H1 (cell line): Measurements from ENCODE around the gene TMC4. TPM values are rescaled to one million over a fixed set of nuclear protein-coding genes. Genes with fewer than 3 reads are reported as not detected.

ENCODE experiments used
- CTCF ChIA-PET: fragments of 300-600 bp; sonication (Branson Sonifier 250); formaldehyde crosslinking; loops from one replicate; lab custom pipeline; 2021; ENCODE audit not compliant: partially characterized antibody; lab: Charles Lee
- POLR2A ChIA-PET: fragments of 300-600 bp; sonication (Branson Sonifier 250); formaldehyde crosslinking; loops from one replicate; lab custom pipeline; 2021; ENCODE audit warnings: inconsistent platforms; ENCODE audit not compliant: partially characterized antibody; lab: Charles Lee
- DNase-seq, 2 experiments: peaks; one replicate each; pipeline versions ENCODE4 v3.0.0 to v3.0.0-alpha.2; 2010 to 2022; ENCODE audit warnings: low spot score in 2 of 2, low read depth in 1 of 2, mixed read lengths in 1 of 2
- FAIRE-seq: peaks from 2 replicates; lab custom pipeline; 2011; peaks lifted over from hg19 to GRCh38; lab: Jason Lieb, UNC
- H2AFZ ChIP-seq: 2 replicates; pipeline ENCODE4 v1.8.1; 2012; ENCODE audit warnings: low read length, inconsistent platforms
- H2AK5ac ChIP-seq: 2 replicates; pipeline ENCODE4 v1.6.1; 2013; ENCODE audit warnings: low read depth, low read length
- H2BK120ac ChIP-seq: replicated peaks from 2 replicates; pipeline ENCODE3; 2013; ENCODE audit warnings: low read depth, low read length, inconsistent platforms
- H2BK12ac ChIP-seq: 2 replicates; pipeline ENCODE4 v1.6.1; 2013; ENCODE audit warnings: low read depth, low read length
- H2BK15ac ChIP-seq: 2 replicates; pipeline ENCODE4 v1.6.1; 2013; ENCODE audit warnings: low read length
- H2BK20ac ChIP-seq: 2 replicates; pipeline ENCODE4 v1.6.1; 2013; ENCODE audit warnings: low read length
- H2BK5ac ChIP-seq: 2 replicates; pipeline ENCODE4 v1.6.1; 2013; ENCODE audit warnings: low read depth, low read length
- H3K14ac ChIP-seq: 2 replicates; pipeline ENCODE4 v1.6.1; 2013; ENCODE audit warnings: inconsistent platforms; ENCODE audit not compliant: insufficient read length
- H3K18ac ChIP-seq: 2 replicates; pipeline ENCODE4 v1.6.1; 2013; ENCODE audit warnings: low read length; ENCODE audit errors: extremely low read depth
- H3K23ac ChIP-seq: 2 replicates; pipeline ENCODE4 v1.6.1; 2013; ENCODE audit warnings: inconsistent platforms; ENCODE audit not compliant: insufficient read length
- H3K23me2 ChIP-seq: 2 replicates; pipeline ENCODE4 v1.6.1; 2013; ENCODE audit warnings: low read depth, low read length
- H3K27ac ChIP-seq: 2 replicates; pipeline ENCODE4 v1.6.1; 2011; ENCODE audit warnings: low read depth, low read length, inconsistent platforms
- H3K27me3 ChIP-seq, 4 experiments: replicated peaks in 1 of 4; 1 replicate in 1 of 4; 2 replicates in 3 of 4; pipeline versions ENCODE4 v1.6.1 to v1.8.1; 2011 to 2013; ENCODE audit warnings: low read length in 3 of 4, mild to moderate bottlenecking in 3 of 4, inconsistent platforms in 2 of 4, mixed read lengths in 2 of 4, moderate library complexity in 1 of 4; ENCODE audit not compliant: control insufficient read depth in 3 of 4, insufficient read depth in 3 of 4; ENCODE audit errors: extremely low read depth in 1 of 4
- H3K36me3 ChIP-seq, 4 experiments: 2 replicates each; pipeline versions ENCODE4 v1.6.1 to v1.8.1; 2011 to 2013; ENCODE audit warnings: mild to moderate bottlenecking in 4 of 4, low read length in 3 of 4, moderate library complexity in 2 of 4, control low read depth in 1 of 4, inconsistent platforms in 1 of 4; ENCODE audit not compliant: insufficient read depth in 4 of 4, control insufficient read depth in 2 of 4
- H3K4ac ChIP-seq: replicated peaks from 2 replicates; pipeline ENCODE3; 2013; ENCODE audit warnings: low read length, low read depth, mixed read lengths, inconsistent platforms; ENCODE audit not compliant: insufficient read length
- H3K4me1 ChIP-seq, 4 experiments: replicated peaks in 1 of 4; 1 replicate in 1 of 4; 2 replicates in 3 of 4; pipeline versions ENCODE4 v1.6.1 to v1.8.1; 2011 to 2013; ENCODE audit warnings: low read length in 3 of 4, inconsistent platforms in 2 of 4, mixed read lengths in 1 of 4; ENCODE audit not compliant: insufficient read depth in 4 of 4, control insufficient read depth in 3 of 4
- H3K4me2 ChIP-seq, 2 experiments: 2 replicates each; pipeline versions ENCODE4 v1.6.1 to v1.8.1; 2011 to 2013; ENCODE audit warnings: low read depth in 2 of 2, low read length in 2 of 2, control low read depth in 1 of 2, inconsistent platforms in 1 of 2, mild to moderate bottlenecking in 1 of 2; ENCODE audit not compliant: insufficient read depth in 1 of 2
- H3K4me3 ChIP-seq, 4 experiments: fragments of 200-600, 300-600 bp in 1 of 4; sonication (generic), shearing (Covaris generic), sonication (Bioruptor Twin) in 1 of 4; 2 replicates each; pipeline versions ENCODE4 v1.5.1 to v1.8.1; 2011 to 2016; ENCODE audit warnings: low read length in 4 of 4, low read depth in 3 of 4, control low read depth in 2 of 4, inconsistent platforms in 2 of 4, mild to moderate bottlenecking in 2 of 4, mixed read lengths in 1 of 4, moderate library complexity in 1 of 4; ENCODE audit not compliant: insufficient read depth in 2 of 4; ENCODE audit errors: extremely low read depth in 1 of 4
- H3K56ac ChIP-seq: replicated peaks from 2 replicates; pipeline ENCODE3; 2013; ENCODE audit warnings: low read depth, mild to moderate bottlenecking, mixed read lengths, low read length, inconsistent platforms; ENCODE audit not compliant: insufficient read length
- H3K79me1 ChIP-seq: 2 replicates; pipeline ENCODE4 v1.6.1; 2013; ENCODE audit warnings: low read depth, low read length, control low read depth
- H3K79me2 ChIP-seq, 2 experiments: 2 replicates each; pipeline versions ENCODE4 v1.6.1 to v1.8.1; 2012 to 2013; ENCODE audit warnings: low read length in 2 of 2, mild to moderate bottlenecking in 2 of 2, inconsistent platforms in 1 of 2; ENCODE audit not compliant: insufficient read depth in 2 of 2, control insufficient read depth in 1 of 2
- H3K9ac ChIP-seq, 4 experiments: replicated peaks in 1 of 4; 1 replicate in 1 of 4; 2 replicates in 3 of 4; pipeline versions ENCODE4 v1.6.1 to v1.8.1; 2011 to 2013; ENCODE audit warnings: low read depth in 3 of 4, low read length in 3 of 4, control low read depth in 2 of 4, mild to moderate bottlenecking in 2 of 4, moderate library complexity in 2 of 4, inconsistent platforms in 1 of 4; ENCODE audit errors: extremely low read depth in 1 of 4
- H3K9me3 ChIP-seq, 2 experiments: 2 replicates each; pipeline versions ENCODE4 v1.6.1 to v1.8.1; 2012 to 2013; ENCODE audit warnings: mild to moderate bottlenecking in 2 of 2, moderate library complexity in 2 of 2, control low read depth in 1 of 2, inconsistent platforms in 1 of 2, low read depth in 1 of 2, low read length in 1 of 2, mixed read lengths in 1 of 2; ENCODE audit not compliant: insufficient read depth in 2 of 2
- H4K20me1 ChIP-seq, 2 experiments: replicated peaks in 1 of 2; 2 replicates each; pipeline versions ENCODE3 to v1.8.1; 2011 to 2013; ENCODE audit warnings: inconsistent platforms in 2 of 2, low read length in 2 of 2, mild to moderate bottlenecking in 1 of 2; ENCODE audit not compliant: insufficient read depth in 2 of 2, control insufficient read depth in 1 of 2
- H4K5ac ChIP-seq: 2 replicates; pipeline ENCODE4 v1.6.1; 2013; ENCODE audit warnings: low read length, low read depth, mixed read lengths, inconsistent platforms; ENCODE audit not compliant: insufficient read length
- H4K8ac ChIP-seq: 2 replicates; pipeline ENCODE4 v1.8.0; 2013; ENCODE audit warnings: mild to moderate bottlenecking, moderate library complexity, low read length, inconsistent platforms; ENCODE audit not compliant: insufficient read depth; ENCODE audit errors: extremely low read depth
- H4K91ac ChIP-seq: replicated peaks from 2 replicates; pipeline ENCODE3; 2013; ENCODE audit warnings: low read length, mixed read lengths, inconsistent platforms; ENCODE audit not compliant: insufficient read length
- GABPA ChIP-seq: IDR thresholded peaks from 2 replicates; pipeline ENCODE4 v1.6.1; 2011; ENCODE audit warnings: mild to moderate bottlenecking, low read length, moderate library complexity, borderline replicate concordance; ENCODE audit not compliant: insufficient read depth
- SIX5 ChIP-seq: IDR thresholded peaks from 2 replicates; pipeline ENCODE4 v1.6.1; 2011; ENCODE audit warnings: mild to moderate bottlenecking, low read depth, low read length
- WGBS, 2 experiments: shearing (Covaris generic) in 1 of 2; methylation state at CpG; one replicate each; pipeline versions ENCODE4 v1.1.6 to v1.1.7; 2013 to 2015; ENCODE audit warnings: low lambda C conversion rate in 2 of 2, mixed read lengths in 2 of 2, inconsistent platforms in 1 of 2, low coverage in 1 of 2, missing lambda C conversion rate in 1 of 2; ENCODE audit not compliant: insufficient replicate concordance in 2 of 2, insufficient coverage in 1 of 2, insufficient read length in 1 of 2; ENCODE audit errors: extremely low coverage in 1 of 2, missing lambda C conversion rate in 1 of 2; 5-methylcytosine and 5-hydroxymethylcytosine counted together
- long read RNA-seq, 2 experiments: library from RNA in 1 of 2; library from capped mRNA in 1 of 2; stranded (forward); transcript quantifications; one replicate each; pipeline ENCODE4 v2.0.0, GENCODE V29; 2021; ENCODE audit warnings: inconsistent platforms in 1 of 2
- polyA minus RNA-seq, 3 experiments: library from RNA; depleted of rRNA, polyadenylated mRNA; stranded (reverse); fragments of >200 nt; gene quantifications; 1 replicate in 2 of 3; 2 replicates in 1 of 3; pipeline ENCODE4 v1.2.3, GENCODE V29; 2011
- polyA plus RNA-seq, 7 experiments: library from polyadenylated mRNA; depleted of rRNA in 3 of 7; stranded (reverse) in 5 of 7; unstranded in 2 of 7; fragments of >200 nt in 5 of 7; fragments of 200-250 nt in 2 of 7; gene quantifications; 1 replicate in 5 of 7; 2 replicates in 1 of 7; 4 replicates in 1 of 7; pipeline versions ENCODE4 v1.2.1 to v1.2.3, GENCODE V29; 2011 to 2013; ENCODE audit warnings: missing spikeins in 2 of 7, mixed read lengths in 2 of 7
- total RNA-seq: library from RNA; stranded (reverse); fragmentation: NEBNext Ultra II Directional; extraction: Animal tissue kit (Norgen Biotek cat#: 25700); gene quantifications from 2 replicates; pipeline ENCODE4 v1.2.1, GENCODE V29; 2021
- TF ChIP-seq, protein P1 (sequence below): IDR thresholded peaks from 2 replicates; pipeline ENCODE4 v1.6.1; 2012; ENCODE audit warnings: inconsistent platforms

Gene TMC4, protein sequence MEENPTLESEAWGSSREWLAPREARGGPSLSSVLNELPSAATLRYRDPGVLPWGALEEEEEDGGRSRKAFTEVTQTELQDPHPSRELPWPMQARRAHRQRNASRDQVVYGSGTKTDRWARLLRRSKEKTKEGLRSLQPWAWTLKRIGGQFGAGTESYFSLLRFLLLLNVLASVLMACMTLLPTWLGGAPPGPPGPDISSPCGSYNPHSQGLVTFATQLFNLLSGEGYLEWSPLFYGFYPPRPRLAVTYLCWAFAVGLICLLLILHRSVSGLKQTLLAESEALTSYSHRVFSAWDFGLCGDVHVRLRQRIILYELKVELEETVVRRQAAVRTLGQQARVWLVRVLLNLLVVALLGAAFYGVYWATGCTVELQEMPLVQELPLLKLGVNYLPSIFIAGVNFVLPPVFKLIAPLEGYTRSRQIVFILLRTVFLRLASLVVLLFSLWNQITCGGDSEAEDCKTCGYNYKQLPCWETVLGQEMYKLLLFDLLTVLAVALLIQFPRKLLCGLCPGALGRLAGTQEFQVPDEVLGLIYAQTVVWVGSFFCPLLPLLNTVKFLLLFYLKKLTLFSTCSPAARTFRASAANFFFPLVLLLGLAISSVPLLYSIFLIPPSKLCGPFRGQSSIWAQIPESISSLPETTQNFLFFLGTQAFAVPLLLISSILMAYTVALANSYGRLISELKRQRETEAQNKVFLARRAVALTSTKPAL
- 5.5 and 6.8 TPM in 2 replicates for total RNA-seq
- polyA plus RNA-seq (2011; rRNA removed): 6.3 and 12.8 TPM in 2 replicates
- 4.3 TPM for polyA plus RNA-seq (2011; cell fraction: cytosol; rRNA removed)
- polyA plus RNA-seq (2011; cell fraction: nucleus; rRNA removed): 15.9 TPM
- polyA plus RNA-seq (2012, experiment 1 of 2): 6.0 to 13.0 TPM (median 9.6 TPM) in 4 replicates
- 4.5 TPM for polyA plus RNA-seq (2012, experiment 2 of 2)
- 4.2 TPM for polyA plus RNA-seq (2013, experiment 1 of 2)
- polyA plus RNA-seq (2013, experiment 2 of 2): 5.4 TPM
- polyA minus RNA-seq (2011; rRNA and poly(A)+ RNA removed): 0.57 and 0.85 TPM in 2 replicates
- polyA minus RNA-seq (2011; cell fraction: cytosol; rRNA and poly(A)+ RNA removed): not detected
- 2.9 TPM for polyA minus RNA-seq (2011; cell fraction: nucleus; rRNA and poly(A)+ RNA removed)
- long read RNA-seq, experiment 1, partial matches to known transcripts: 1 of 4 reads
- long read RNA-seq, experiment 1, other reads (novel, unspliced or antisense): 2 of 4 reads
- long read RNA-seq, experiment 2, partial matches to known transcripts: 0 of 2 reads
- long read RNA-seq, experiment 2, other reads (novel, unspliced or antisense): 2 of 2 reads

DNA sequence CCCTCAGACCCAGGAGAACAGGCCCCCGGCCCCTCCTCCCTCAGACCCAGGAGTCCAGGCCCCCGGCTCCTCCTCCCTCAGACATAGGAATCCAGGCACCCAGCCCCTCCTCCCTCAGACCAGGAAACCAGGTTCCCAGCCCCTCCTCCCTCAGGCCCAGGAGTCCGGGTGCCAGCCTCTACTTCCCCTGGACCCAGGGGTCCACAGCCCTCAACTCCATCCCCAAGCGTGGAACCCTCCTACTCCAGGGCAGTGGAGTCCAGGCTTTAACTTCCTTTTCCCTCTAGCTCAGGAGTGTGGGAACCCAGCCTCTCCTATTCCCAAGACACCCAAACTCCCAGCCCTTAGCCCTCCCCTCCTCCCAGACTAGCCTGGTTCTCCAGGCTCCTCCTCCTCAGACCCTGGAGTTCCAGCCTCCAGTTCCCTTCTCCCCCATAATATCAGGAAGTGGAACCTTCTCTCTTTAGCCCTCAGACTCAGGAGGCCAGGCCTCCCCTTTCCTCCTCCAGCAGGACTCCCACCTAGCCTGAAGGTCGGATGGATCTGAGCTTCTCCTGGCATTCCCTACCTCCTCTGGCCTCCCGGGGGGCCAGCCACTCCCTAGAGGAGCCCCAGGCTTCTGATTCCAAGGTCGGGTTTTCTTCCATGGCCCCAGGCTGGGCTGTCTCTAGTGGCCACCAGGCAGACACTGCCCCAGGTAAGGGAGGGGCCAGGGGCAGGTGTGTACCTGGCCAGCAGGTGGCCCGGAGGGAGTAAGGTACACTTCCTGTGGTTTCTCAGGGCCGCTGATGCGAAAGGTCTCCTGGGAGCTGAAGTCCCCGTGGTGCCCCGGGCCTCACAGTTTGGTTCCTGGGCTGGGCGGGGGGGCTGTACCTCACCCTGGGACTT lies at the start of gene TMC4:
Gene TMC4 (minus strand): TSS at position 690 of the 888 bp plus-strand sequence. CDS start 43 bp downstream, at position 647.
- peaks cover 0 to 10% (median 4%) of the 10 kb centered on the region in 4 experiments; a peak in 6 of 7 replicates for H3K4me1 ChIP-seq
- peak within 1 kb of the TSS; percentile 7 for H4K5ac ChIP-seq
- H3K4ac ChIP-seq: peak within 1 kb of the TSS; percentile 19
- peak; percentile 24 for FAIRE-seq
- POLR2A ChIA-PET: interaction anchor here (0.7 to 6.7 kb wide), 17 partner anchors 8 to 244 kb away, joined by 3 to 55 read pairs (median 7); partner anchors contain the start of genes CNOT3, LENG1, MBOAT7 and PRPF31
- H4K8ac ChIP-seq: no peak within 1 kb of the TSS; the same call in 1 of the 2 replicates
- peak within 1 kb of the TSS; percentile 84; the same call in 1 of the 2 replicates for H2BK5ac ChIP-seq
- peak within 1 kb of the TSS in 2 of 4 experiments; percentile 13 to 16; a peak in 1 of 7 replicates for H3K9ac ChIP-seq
- H3K4me3 ChIP-seq: peak within 1 kb of the TSS; percentile 33 to 62 (median 42); a peak in 7 of 8 replicates
- H3K14ac ChIP-seq: no peak within 1 kb of the TSS
- no peaks in the 10 kb centered on the region for H3K9me3 ChIP-seq
- no peak within 1 kb of the TSS for H3K56ac ChIP-seq
- no peak within 1 kb of the TSS for H2AFZ ChIP-seq
- H2AK5ac ChIP-seq: no peak within 1 kb of the TSS
- H3K79me1 ChIP-seq: no peaks in the 10 kb centered on the region
- peak within 1 kb of the TSS; percentile 0; the same call in 1 of the 2 replicates for H2BK12ac ChIP-seq
- H3K79me2 ChIP-seq: no peaks in the 10 kb centered on the region
- H3K18ac ChIP-seq: peak within 1 kb of the TSS; percentile 71
- WGBS, 2 experiments: 32% methylated on average over 10 of the region's 13 CpGs; no CpG with 5 or more reads in 1 of the 2 experiments
- H3K23me2 ChIP-seq: no peaks in the 10 kb centered on the region; the same call in 1 of the 2 replicates
- H4K20me1 ChIP-seq: peaks cover 2 to 4% of the 10 kb centered on the region in 2 experiments
- peak within 1 kb of the TSS; percentile 21; the same call in 1 of the 2 replicates for H3K27ac ChIP-seq
- no peak within 1 kb of the TSS for H3K23ac ChIP-seq
- no peak within 1 kb of the TSS for H2BK120ac ChIP-seq
- peak within 1 kb of the TSS; percentile 17 for H4K91ac ChIP-seq
- H3K27me3 ChIP-seq: no peaks in the 10 kb centered on the region
- H2BK15ac ChIP-seq: no peak within 1 kb of the TSS
- peaks cover 0 to 3% (median 0%) of the 10 kb centered on the region in 4 experiments; a peak in 2 of 8 replicates for H3K36me3 ChIP-seq
- peak within 1 kb of the TSS; percentile 45 to 72 for H3K4me2 ChIP-seq
- DNase-seq: peak in 1 of 2 experiments; percentile 82
- H2BK20ac ChIP-seq: no peak within 1 kb of the TSS
- CTCF ChIA-PET: interaction anchor here (0.6 to 2.6 kb wide), 10 partner anchors 9 to 219 kb away, joined by 3 to 8 read pairs (median 4); partner anchors contain the start of genes LENG1 and RPS9
- TF ChIP-seq GABPA (peak; percentile 6; the same call in 1 of the 2 replicates), SIX5 (peak; percentile 17; the same call in 1 of the 2 replicates)
- TF ChIP-seq, protein P1, sequence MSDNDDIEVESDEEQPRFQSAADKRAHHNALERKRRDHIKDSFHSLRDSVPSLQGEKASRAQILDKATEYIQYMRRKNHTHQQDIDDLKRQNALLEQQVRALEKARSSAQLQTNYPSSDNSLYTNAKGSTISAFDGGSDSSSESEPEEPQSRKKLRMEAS: 0 out of 2 replicates have a peak, but pooled peaks have one; percentile 27
